Endodermal cell (in vitro differentiated cells): ENCODE results near the gene CPN2. TPM values are rescaled to one million over a fixed set of nuclear protein-coding genes. Genes with fewer than 3 reads are reported as not detected.

Source experiments
- DNase-seq: peaks from one replicate; pipeline ENCODE4 v3.0.0-alpha.2; 2017
- H3K27ac ChIP-seq: 2 replicates; pipeline ENCODE4 v1.5.1; 2013; ENCODE audit warnings: mild to moderate bottlenecking, low read depth, low read length, moderate library complexity
- H3K27me3 ChIP-seq: 2 replicates; pipeline ENCODE4 v1.6.1; 2013; ENCODE audit warnings: mild to moderate bottlenecking, low read length, moderate library complexity; ENCODE audit not compliant: insufficient read depth, control insufficient read depth, poor library complexity, severe bottlenecking
- H3K36me3 ChIP-seq: 2 replicates; pipeline ENCODE4 v1.7.0; 2013; ENCODE audit warnings: mild to moderate bottlenecking, low read length, moderate library complexity; ENCODE audit not compliant: control insufficient read depth, insufficient read depth
- H3K4me1 ChIP-seq: one replicate; pipeline ENCODE4 v1.7.0; 2013; ENCODE audit warnings: low read length; ENCODE audit not compliant: control insufficient read depth, insufficient read depth
- H3K4me3 ChIP-seq: 2 replicates; pipeline ENCODE4 v1.5.1; 2013; ENCODE audit warnings: mild to moderate bottlenecking, low read length, moderate library complexity
- H3K9ac ChIP-seq: 2 replicates; pipeline ENCODE4 v1.6.1; 2013; ENCODE audit warnings: mild to moderate bottlenecking, low read length, moderate library complexity; ENCODE audit not compliant: poor library complexity, severe bottlenecking; ENCODE audit errors: extremely low read depth
- H3K9me3 ChIP-seq: 2 replicates; pipeline ENCODE4 v1.6.1; 2013; ENCODE audit warnings: mild to moderate bottlenecking, low read length, moderate library complexity; ENCODE audit not compliant: control insufficient read depth
- H3K27ac Mint-ChIP-seq: 2 replicates; pipeline ENCODE4 v1.8.0; 2020; ENCODE audit warnings: mixed read lengths
- H3K27me3 Mint-ChIP-seq: 2 replicates; pipeline ENCODE4 v1.8.0; 2021; ENCODE audit warnings: mild to moderate bottlenecking, mixed read lengths; ENCODE audit not compliant: insufficient read depth
- H3K36me3 Mint-ChIP-seq: 2 replicates; pipeline ENCODE4 v1.8.0; 2020; ENCODE audit warnings: low read depth, mixed read lengths
- H3K4me1 Mint-ChIP-seq: 2 replicates; pipeline ENCODE4 v1.8.0; 2020; ENCODE audit warnings: mixed read lengths
- H3K4me3 Mint-ChIP-seq: 2 replicates; pipeline ENCODE4 v1.8.0; 2020; ENCODE audit warnings: mild to moderate bottlenecking, moderate library complexity, mixed read lengths
- H3K9me3 Mint-ChIP-seq: 2 replicates; pipeline ENCODE4 v1.8.0; 2020; ENCODE audit warnings: mild to moderate bottlenecking, mixed read lengths
- CTCF ChIP-seq: fragments of 200-600 bp; sonication (generic); conservative IDR thresholded peaks from 2 replicates; pipeline ENCODE4 v1.5.0; 2021; ENCODE audit warnings: antibody characterized with exemption, mild to moderate bottlenecking
- WGBS, 2 experiments: methylation state at CpG; one replicate each; pipeline versions ENCODE4 v1.1.5 to v1.1.7; 2013; ENCODE audit warnings: missing lambda C conversion rate in 2 of 2, mixed read lengths in 1 of 2; ENCODE audit not compliant: insufficient coverage in 1 of 2, insufficient read length in 1 of 2; 5-methylcytosine and 5-hydroxymethylcytosine counted together
- total RNA-seq, 2 donors: library from RNA; stranded (reverse); fragmentation: NEBNext Ultra II Directional in 1 of 2; extraction: Animal tissue kit (Norgen Biotek cat#: 25700) in 1 of 2; gene quantifications; 2 replicates in 1 of 2; 3 replicates in 1 of 2; pipeline ENCODE4 v1.2.1, GENCODE V29; 2021

Gene CPN2
- total RNA-seq, 2 donors from 2014 or later = 0.22 TPM; not detected in 1

DNA sequence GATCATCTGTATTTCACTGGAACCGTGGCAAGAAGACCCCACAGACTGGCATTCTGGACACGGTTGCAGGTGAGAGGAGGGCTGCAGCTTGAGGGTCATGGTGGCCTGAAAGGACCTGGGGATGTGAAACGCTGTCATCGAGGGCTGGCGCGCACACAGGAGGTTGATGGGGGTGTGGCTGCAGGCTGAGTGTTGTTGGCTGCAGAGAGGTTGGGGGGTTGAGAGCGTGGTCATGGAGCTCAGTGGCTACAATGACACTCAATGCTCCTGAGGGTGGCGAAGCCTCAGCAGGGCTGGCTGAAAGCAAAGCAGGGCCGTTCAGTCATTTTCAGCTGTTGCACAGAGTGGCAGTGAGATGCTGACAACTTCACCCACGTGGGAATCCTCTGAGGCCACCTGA lies 21.0 kb downstream of the CPN2 start:
- DNase-seq = no peak
- Histone ChIP-seq H3K4me3 (no peak overlapping the region), H3K27me3 (peaks cover 21% of the 10 kb centered on the region), H3K4me1 (peaks cover 7% of the 10 kb centered on the region), H3K36me3 (no peaks in the 10 kb centered on the region), H3K27ac (no peak overlapping the region), H3K9ac (no peak overlapping the region), H3K9me3 (no peaks in the 10 kb centered on the region)
- Mint-ChIP-seq H3K36me3 (no peaks in the 10 kb centered on the region), H3K9me3 (no peaks in the 10 kb centered on the region), H3K4me1 (peaks cover 4% of the 10 kb centered on the region), H3K27ac (no peak overlapping the region), H3K27me3 (peaks cover 33% of the 10 kb centered on the region), H3K4me3 (no peak overlapping the region)
- TF ChIP-seq CTCF = no peak
- 84 to 91% methylated on average over 10 of the region's 10 CpGs for WGBS, 2 experiments

DNA sequence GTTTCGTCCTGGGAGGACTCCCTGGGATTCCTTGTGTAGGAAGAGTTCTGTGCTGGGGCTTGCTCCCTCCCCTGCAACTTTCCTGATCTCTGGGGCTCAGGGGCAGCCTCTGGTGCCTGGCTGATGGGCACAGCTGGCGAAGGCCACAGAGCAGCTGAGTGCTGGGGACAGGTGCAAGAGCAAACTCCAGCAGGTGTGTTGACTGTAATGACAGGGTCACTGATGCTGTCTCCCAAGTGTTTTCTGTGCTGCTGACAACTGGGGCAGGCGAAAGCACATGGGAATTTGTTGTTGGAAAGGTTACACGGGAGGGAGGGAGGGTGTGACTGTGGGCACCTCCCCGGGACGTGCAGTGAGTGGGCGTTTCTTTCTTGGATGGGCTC lies 21.6 kb downstream of the CPN2 start:
- 89 to 94% methylated on average over 6 to 7 of the region's 7 CpGs for WGBS, 2 experiments
- H3K27ac ChIP-seq = no peak overlapping the region
- peaks cover 5% of the 10 kb centered on the region for H3K9me3 ChIP-seq
- TF ChIP-seq CTCF = no peak
- H3K4me1 ChIP-seq = peaks cover 7% of the 10 kb centered on the region
- Mint-ChIP-seq H3K27me3 (peaks cover 33% of the 10 kb centered on the region), H3K4me1 (peaks cover 4% of the 10 kb centered on the region), H3K4me3 (no peak overlapping the region), H3K9me3 (no peaks in the 10 kb centered on the region), H3K27ac (no peak overlapping the region), H3K36me3 (no peaks in the 10 kb centered on the region)
- peaks cover 21% of the 10 kb centered on the region for H3K27me3 ChIP-seq
- no peaks in the 10 kb centered on the region for H3K36me3 ChIP-seq
- no peak for DNase-seq
- H3K4me3 ChIP-seq = no peak overlapping the region
- H3K9ac ChIP-seq = no peak overlapping the region

GRCh38 chr3:194328942-194329582 lies 22.1 kb downstream of the CPN2 start:
- no peak overlapping the region for H3K9ac ChIP-seq
- H3K4me3 ChIP-seq = no peak overlapping the region
- Mint-ChIP-seq H3K36me3 (no peaks in the 10 kb centered on the region), H3K4me1 (peaks cover 4% of the 10 kb centered on the region), H3K27me3 (peaks cover 29% of the 10 kb centered on the region), H3K9me3 (no peaks in the 10 kb centered on the region), H3K27ac (no peak overlapping the region), H3K4me3 (no peak overlapping the region)
- no peak for TF ChIP-seq CTCF
- H3K9me3 ChIP-seq = peaks cover 5% of the 10 kb centered on the region
- no peaks in the 10 kb centered on the region for H3K36me3 ChIP-seq
- H3K27ac ChIP-seq = no peak overlapping the region
- no peak for DNase-seq
- peaks cover 7% of the 10 kb centered on the region for H3K4me1 ChIP-seq
- peaks cover 18% of the 10 kb centered on the region for H3K27me3 ChIP-seq
- WGBS, 2 experiments = 92 to 95% methylated on average over 9 to 14 of the region's 14 CpGs
